ENCODE results near the gene PTPN21.

- TF ChIP-seq POLR2A (IDR thresholded peaks at IDR 0.05; ENCODE audit: low read length) (no peak), GATA1 (IDR thresholded peaks at IDR 0.05; ENCODE audit: low read depth, low read length) (no peak)
Measured at GRCh38 chr14:88576222-88576621, 21.4 kb upstream of the PTPN21 start.

All from erythroblast (primary cell).